ENCODE data around the gene GPT2.
"Not testable (repeated sequence)": the region's sequence is repeated elsewhere in the genome, so short reads cannot be mapped to it uniquely, and the experiment has no call there.

The GPT2 gene

DNA sequence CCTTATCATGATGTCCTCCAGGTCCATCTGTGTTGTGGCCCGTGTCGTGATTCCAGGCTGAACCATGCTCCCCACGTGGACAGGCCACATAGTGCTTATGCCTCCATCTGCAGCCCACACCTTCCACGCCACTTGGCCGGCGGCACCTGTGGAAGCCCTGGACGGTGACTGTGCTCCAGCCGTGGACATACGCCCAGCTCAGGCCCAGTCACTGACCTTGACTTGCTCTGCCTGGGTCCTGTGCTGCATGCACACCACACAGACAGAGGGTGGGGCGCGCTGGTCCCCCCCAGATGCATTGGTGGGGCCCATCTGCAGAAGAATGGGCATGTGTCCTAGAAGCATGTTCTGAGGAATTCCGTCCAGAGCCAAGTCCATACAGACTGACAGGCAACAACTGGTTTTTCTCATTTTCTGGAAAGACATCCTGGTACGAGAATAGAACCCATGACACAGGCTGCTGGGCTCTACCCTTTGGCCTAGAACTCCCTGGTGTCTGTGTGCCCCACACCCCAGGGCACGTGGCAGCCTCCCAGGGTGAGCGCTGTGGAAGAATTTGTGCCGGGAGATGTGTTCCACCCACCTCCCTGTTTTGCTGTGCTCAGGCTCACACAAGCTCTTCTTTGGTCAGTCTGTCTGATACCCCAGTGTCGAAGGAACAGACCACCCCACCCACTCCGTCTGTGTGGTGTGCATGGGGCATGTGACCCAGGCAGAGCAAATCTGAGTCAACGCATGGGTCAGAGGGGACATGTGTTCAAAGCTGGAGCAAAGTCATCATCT is 39.5 kb downstream of the GPT2 start:
- no peak for DNase-seq

DNA sequence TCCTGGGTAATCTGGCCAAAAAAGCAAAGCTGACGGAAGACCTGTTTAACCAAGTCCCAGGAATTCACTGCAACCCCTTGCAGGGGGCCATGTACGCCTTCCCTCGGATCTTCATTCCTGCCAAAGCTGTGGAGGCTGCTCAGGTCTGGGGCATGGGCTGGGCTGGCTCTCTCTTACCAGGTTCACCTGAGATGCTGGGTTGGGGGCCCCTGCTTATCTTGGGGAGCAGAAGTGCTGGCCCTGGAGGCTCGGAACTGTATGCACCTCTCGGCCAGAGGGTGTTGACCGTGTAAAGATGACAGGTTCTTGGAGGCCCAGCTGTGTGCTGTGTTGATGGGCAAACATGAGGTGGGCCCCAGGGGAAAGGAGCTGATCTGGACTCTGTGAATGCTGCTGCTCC is 40.2 kb downstream of the GPT2 start:
- DNase-seq: no peak

DNA sequence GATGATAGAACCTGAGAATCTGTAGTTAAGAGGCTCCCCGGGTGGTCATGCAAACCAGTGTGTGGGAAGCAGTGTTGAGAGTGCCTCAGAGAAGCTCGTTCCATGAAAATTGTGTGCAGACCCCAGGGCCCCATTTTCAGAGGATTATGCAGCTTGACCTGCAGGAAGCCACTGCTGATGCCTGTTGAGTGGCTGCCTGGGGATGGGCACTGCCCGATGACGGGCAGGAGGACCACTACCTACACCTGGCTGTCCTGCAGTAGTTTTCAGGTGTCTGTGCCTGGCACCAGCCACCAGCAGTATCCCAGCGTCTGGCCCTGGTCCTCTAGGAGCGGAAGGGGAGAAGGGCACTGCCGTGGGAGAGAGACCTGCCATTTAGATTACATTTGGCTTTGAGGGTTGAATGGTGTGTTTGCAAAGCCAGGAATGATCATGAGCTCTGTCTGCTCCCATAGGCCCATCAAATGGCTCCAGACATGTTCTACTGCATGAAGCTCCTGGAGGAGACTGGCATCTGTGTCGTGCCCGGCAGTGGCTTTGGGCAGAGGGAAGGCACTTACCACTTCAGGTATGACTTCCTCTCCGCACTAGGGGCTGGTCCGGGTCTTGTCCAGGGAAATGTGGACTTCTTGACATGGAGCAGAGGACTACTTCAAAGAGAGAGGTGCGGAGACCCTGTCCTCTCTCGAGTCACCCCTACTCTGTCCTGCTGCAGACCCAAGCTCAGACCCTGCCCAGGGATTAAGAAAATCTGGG is 42.5 kb downstream of the GPT2 start:
- DNase-seq: no peak

DNA sequence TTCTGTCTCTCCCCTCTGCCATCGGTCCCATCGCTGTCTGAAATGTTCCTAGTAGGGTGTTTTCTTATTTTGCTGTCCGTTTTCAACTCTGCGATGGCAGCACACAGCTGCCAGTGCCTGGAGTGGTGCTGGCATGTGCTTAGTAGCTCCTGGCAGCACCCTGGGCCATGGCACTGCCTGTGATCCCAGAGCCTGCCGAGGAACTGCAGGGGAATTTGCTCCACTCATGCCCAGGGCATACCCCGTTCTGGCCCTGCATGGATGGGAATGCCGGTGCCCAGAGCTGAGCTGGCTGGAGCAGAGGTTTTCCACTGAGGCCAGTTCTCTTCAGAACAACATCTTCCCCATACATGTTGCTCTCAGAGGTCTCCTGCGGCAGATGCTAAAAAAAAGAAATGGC is 43.1 kb downstream of the GPT2 start:
- DNase-seq: no peak

DNA sequence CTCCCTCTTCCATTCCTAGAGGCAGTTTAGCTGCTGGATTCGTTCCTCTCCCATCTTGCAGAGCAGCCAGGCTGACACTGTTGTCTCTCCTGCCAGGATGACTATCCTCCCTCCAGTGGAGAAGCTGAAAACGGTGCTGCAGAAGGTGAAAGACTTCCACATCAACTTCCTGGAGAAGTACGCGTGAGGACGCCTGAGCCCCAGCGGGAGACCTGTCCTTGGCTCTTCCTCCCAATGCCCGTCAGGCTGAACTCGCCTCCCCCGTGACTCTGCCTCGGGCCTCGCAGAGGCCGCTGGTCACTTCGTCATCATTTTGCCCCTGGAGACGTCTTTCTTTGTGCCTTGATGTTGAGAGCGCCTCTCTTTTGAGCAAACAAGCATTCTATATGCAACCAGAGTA is 44.6 kb downstream of the GPT2 start:
- DNase-seq: no peak

GRCh38 chr16:46929378-46930332 is 45.5 kb downstream of the GPT2 start:
- DNase-seq: peak; percentile 36

DNA sequence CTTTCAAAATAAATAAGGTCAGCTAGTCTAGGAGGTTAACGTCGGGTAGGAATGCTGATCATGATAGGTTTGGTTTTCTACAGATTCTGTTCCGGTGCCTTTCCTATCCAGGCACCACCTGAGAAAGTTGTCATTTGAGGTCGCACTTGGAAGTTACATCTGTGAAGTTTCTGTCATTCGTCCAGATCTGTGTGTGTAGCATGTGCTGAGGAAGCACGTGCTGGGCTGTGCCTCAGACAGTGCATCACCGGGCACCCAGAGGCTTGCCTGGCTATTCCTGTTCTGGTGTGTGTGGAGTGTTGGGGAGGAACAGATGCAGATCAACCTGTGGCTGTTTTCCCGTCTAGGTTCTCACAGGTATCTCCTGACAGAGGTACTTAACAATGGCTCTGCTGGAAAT is 46.7 kb downstream of the GPT2 start:
- DNase-seq: no peak

- DNase-seq: no peak
Measured at GRCh38 chr16:46932802-46933201, 48.6 kb downstream of the GPT2 start.

- no peak for DNase-seq
Measured at GRCh38 chr16:46937536-46937935, 53.4 kb downstream of the GPT2 start.

DNA sequence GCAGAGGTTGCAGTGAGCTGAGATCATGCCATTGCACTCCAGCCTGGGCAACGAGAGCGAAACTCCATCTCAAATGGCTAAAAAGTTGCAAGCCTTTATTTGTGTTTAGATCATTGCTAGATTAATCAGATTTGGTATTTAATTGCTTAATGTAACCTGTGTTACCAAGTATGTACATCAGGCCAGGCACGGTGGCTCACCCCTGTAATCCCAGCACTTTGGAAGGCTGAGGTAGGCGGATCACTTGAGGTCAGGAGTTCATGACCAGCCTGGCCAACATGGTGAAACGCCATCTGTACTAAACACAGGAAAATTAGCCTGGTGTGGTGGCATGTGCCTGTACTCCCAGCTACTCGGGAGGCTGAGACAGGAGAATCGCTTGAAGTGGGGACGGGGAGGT is 60.6 kb downstream of the GPT2 start:
- not testable (repeated sequence) for DNase-seq

- peak; percentile 30 for DNase-seq
Measured at GRCh38 chr16:46947900-46948547, 63.9 kb downstream of the GPT2 start.

GRCh38 chr16:46948548-46949166 is 64.5 kb downstream of the GPT2 start:
- DNase-seq: no peak

DNA sequence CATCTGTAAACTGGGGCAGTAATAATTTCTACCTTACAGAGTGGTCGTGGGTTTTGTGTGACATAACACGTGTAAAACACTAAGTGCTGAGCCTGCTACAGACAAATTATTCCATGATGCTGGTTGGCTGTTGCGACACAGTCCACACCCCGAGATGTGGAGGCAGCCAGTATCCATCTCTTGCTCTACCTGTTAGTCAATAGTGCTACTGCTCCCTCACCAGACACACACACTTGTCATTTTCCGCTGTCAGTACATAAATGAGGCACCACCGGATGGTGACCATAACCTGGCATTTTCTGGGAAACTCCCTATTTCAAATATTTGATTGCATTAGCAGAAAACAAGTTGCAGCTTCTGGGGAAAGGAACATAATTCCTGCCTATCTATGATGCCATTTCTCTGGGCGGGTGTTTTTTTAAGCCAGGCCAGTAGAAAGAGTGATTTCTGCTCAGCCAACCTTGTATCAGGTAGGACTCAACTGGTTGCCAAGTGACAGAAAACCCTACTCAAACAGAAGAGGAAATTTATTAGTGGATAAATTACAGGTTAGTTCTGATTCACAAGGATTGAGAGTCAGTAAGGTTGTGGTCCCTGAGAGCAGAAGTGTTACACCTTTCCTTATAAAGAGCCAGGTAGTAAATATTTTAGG is 65.2 kb downstream of the GPT2 start:
- no peak for DNase-seq

GRCh38 chr16:46950009-46950408 is 65.8 kb downstream of the GPT2 start:
- DNase-seq: no peak

DNA sequence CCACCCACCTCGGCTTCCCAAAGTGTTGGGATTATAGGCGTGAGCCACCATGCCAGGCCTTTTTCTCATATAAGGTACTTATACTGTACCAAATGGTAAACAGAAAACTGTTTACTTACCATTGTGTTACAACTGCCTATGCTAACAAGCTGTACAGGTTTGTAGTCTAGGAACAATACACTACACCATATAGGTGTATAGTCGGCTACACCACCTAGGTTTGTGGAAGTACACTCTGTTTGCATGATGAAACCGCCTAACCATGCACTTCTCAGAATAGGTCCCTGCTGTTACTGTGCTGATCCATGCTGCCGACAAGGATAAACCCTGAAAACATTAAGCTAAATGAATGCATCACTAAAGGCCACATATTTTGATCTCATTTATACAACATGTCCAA is 70.4 kb downstream of the GPT2 start:
- no peak for DNase-seq

DNA sequence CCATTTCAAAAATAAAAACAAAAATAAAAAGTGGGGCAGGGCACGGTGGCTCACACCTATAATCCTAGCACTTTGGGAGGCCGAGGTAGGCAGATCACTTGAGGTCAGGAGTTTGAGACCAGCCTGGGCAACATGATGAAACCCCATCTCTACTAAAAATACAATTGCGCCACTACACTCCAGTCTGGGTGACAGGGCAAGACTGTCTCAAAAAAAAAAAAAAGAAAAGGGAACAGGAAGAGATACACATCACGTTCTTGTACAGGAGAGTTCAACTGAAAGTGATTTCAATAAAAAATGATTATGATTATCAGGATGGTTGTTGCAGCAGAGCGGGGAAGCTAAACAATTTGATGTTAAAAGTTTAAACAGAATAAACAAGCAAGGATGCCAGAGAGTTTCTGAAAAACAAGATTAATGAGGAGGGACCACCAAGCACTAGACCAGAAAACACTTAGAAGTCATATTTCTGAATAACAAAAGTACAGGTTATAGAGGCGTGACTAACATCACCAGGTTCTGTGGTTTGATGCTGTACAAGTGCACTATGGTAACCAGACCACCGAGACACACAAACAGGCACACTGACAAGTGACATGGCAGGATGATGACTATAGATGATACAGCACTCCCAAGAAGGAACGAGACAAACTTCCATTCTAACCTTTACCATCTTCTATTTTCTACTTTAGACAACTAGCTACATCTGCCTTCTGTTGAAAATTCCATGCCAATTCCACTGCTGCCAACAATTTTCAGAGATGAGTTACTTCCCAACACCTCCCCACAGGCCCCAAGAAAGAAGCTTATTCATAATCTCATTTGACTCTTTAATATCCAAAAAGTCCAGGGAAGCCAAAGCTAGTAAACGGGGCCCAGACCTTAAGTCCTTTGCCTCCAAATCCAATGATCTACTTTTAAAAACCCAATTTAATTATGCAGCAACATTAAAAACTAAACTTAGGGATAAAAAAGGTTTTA is 77.5 kb downstream of the GPT2 start:
- DNase-seq: peak; percentile 4

- no peak for DNase-seq
Measured at GRCh38 chr16:46962629-46963028, 78.5 kb downstream of the GPT2 start.

- no peak for DNase-seq
Measured at GRCh38 chr16:46968063-46968435, 83.9 kb downstream of the GPT2 start.

DNA sequence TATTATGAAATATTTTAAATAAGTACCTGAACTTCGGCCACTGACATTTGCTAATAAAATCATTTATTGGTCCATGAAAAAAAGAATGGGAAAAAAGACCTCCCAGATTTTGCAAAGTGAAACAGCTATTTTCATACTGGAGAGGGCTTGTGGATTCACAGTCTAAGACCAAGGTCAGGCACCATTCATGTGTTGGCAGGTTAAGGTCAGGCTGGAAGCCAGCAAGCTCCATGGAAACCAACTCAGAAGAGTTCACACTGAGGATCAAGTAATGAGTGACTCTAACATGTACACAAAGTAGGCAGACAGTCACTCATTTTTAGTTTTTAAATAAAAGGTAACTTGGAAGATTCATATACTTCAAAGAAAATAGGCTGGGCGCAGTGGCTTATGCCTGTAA is 85.9 kb downstream of the GPT2 start:
- DNase-seq: no peak

- no peak for DNase-seq
Measured at GRCh38 chr16:46971271-46971670, 87.1 kb downstream of the GPT2 start.

Data from fibroblast of skin of abdomen (primary cell).